Stimulated activated CD8-positive, alpha-beta memory T cell treated with anti-CD3 and anti-CD28 coated beads, Interleukin-7, amount 100 ng/mL, for 4 hours (primary cell): ENCODE measurements around the gene IRGC.
"Not testable (repeated sequence)": the region's sequence is repeated elsewhere in the genome, so short reads cannot be mapped to it uniquely, and the experiment has no call there.

Source experiments
- DNase-seq, 2 donors: peaks; one replicate each; pipeline ENCODE4 v3.0.0-alpha.2; 2020; ENCODE audit warnings: low read depth in 2 of 2

Gene IRGC, protein sequence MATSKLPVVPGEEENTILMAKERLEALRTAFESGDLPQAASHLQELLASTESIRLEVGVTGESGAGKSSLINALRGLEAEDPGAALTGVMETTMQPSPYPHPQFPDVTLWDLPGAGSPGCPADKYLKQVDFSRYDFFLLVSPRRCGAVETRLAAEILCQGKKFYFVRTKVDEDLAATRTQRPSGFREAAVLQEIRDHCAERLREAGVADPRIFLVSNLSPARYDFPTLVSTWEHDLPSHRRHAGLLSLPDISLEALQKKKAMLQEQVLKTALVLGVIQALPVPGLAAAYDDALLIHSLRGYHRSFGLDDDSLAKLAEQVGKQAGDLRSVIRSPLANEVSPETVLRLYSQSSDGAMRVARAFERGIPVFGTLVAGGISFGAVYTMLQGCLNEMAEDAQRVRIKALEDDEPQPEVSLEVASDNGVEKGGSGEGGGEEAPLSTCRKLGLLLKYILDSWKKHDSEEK

DNA sequence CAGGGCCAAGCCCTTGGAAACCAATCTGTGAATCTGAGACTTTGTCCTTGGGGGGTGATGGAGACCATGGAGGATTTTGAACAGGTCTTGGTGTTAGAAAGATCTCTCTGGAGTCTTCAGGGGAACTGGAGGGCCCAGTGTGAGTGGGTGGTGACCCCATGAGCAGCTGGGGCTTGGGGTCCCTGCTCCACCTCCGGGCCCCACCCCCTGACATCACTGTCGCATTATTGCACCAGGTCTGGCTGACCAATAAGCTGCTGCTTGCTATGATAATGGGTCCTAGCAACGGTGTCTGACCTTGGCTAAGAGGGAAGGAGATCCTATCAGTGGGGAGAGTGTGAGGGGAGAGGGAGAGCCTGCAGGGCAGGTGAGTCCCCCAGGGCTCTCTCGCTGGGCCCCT is at the start of gene IRGC:
Gene IRGC, plus strand, starts transcription at position 301 of the 400 bp plus-strand sequence. CDS start 2,483 bp downstream, outside the sequence.
- DNase-seq, result no peak

DNA sequence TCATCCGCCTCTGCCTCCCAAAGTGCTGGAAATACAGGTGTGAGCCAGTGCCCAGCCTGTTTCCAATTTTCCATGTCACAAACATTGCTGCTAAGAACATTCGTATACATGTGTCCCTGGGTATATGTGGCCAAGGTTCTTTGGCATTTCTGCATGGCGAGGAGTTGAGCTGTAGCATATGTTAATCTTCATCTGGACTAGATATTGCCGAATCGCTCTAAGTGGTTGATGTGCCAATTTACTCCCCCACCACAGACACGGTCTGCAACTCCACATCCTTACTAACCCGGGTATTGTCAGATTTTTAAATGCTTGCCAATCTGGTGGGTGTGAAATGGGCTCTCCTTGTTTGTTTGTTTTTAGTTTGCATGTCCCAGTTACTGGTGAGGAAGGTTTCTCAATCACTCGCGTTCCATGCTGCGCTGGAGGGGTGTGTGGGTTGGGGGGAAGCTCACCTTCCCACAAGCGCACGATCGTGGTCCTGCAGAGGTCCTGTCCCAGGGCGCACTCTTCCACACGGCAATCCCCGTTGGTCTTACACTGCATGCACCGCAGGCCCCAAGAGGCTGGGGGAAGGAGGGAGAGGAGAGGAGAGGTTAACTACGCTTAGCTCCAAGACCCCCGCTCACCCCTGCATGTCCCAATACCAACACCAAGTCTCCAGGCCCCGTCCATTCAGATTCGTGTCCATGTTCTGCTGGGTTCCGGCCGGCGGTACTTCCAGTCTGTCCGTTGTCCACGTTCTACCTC is 48.6 kb upstream of the IRGC start:
- no peak for DNase-seq

DNA sequence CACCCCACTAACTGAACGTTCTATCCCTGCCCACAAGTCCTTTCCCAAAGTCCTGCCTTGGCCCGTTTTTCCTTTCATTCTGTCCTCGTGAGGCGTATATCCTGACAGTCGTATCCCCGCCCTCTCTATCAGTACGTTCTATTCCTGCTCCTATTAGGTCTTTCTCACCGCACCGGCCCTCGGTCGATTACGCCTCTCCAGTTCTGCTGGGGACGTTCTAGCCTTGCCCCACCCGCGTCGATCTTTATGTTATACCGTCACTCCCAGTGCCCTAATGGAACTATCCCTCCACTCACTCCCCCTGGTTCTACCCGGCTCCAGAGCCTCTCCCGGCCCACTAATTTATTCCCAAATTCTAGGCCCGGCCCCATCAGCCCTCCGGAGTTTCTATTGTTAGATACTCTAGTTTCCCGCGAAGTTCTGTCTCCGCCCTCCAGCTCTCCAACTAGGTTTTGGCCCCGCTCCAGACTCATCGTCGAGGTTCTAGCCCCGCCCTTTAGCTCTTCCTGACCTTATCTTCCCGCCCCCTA is 47.9 kb upstream of the IRGC start:
- DNase-seq, result no peak

DNA sequence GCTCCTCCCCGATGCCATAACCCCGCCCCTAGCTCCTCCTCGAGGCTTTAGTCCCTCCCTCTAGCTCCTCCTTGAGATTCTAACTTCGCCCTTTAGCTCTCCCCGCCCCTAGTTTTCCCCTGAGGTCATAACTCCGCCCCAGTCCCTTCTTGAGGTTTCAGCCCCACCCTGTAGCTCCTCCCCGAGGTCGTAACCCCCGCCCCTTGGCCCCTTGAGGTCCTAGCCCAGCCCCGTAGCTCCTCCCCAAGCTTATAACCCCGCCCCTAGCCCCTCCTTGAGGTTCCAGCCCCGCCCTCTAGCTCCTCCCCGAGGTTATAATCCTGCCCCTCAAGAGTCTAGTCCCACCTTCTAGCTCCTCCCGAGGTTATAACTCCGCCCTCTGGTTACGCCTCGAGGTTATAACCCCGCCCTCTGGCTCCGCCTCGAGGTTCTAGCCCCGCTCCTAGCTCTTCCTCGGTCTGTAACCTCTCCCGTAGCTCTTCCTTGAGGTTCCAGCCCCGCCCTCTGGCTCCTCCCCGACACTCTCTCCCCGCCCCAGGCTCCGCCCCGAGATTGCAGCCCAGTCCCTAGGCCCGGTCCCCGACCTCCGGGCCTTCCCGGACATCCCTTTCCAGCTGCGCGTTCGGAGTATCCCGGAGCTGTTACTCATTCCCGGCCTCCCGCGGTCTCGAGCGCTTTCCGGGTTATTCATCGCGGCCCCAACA is 47.3 kb upstream of the IRGC start:
- DNase-seq, result peak; percentile 81 to 93

DNA sequence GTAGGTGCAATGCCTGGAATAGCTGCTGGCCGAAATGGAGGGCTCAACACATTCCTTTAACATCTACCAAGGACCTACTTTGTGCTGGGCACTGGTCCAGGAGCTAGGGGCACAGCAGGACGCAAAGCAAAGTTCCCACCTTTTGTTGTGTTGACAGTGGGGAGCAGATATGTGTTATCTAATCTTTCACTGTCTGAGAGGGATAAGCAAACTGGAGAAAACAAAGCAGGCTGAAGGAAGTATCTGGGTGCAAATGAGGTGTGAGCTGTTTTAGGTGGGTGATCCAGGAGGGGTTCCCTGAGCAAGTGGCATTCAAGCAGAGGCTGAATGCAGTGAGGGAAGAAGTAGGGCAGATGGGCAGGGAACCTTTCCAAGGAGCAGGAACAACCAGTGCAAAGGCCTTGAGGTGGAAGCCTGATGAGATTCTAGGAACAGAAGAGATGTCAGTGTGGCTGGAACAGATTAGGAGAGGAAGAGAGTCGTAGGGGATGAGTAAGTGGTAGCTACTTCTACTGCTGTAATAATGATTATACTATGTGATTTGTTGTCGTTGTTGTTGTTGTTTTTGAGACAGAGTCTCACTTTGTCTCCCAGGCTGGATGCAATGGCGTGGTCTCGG is 43.7 kb upstream of the IRGC start:
- DNase-seq, result no peak

DNA sequence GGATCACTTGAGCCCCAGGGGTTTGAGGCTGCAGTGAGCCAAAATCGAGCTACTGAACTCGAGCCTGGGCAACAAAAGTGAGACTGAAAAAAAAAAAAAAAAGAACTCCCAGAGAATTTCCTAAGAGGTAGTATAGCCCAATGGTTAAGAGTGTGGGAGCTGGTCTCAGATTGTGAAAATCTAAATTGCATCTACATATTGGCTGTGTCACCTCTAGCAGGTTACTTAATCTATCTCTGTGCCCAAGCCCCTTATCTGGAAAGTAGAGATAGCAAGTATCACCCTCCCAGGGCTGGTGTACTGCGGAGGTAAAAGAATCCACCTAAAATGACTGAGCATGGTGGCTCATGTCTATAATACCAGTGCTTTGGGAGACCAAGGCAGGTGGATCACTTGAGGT is 42.2 kb upstream of the IRGC start:
- no peak for DNase-seq

DNA sequence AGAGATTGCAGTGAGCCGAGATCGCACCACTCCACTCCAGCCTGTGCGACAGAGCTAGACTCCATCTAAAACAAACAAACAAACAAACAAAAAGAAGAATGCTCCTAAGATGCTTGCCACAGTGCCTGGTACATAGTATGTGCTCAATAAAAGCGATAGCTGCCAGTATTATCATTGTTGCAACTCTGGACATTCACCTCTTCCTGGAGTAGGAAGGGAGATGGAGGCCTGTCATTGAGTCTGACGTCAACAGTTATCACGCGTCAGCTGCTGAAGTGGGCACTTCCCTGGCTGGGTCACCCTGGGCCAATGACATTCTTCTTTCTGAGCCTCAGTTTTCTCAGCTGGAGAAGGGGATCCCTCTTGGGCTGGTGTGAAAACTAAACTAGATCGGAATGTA is 41.7 kb upstream of the IRGC start:
- no peak for DNase-seq

DNA sequence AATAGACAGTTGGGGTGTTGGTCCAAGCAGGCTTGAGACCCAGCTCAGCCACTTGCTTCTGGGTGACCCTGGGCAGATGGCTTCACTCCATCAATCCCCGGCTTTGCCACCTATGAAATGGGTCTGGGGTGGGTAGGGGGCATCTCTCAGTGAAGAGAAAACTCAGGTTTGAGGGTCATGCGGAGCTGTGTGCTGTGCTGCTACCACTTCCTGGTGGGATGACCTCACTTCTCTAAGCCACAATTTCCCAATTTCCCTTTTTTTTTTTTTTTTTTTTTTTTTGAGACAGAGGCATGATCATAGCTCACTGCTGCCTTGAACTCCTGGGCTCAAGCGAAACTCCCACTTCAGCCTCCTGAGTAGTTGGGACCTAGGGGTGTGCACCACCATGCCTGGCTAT is 41.3 kb upstream of the IRGC start:
- DNase-seq, result no peak

DNA sequence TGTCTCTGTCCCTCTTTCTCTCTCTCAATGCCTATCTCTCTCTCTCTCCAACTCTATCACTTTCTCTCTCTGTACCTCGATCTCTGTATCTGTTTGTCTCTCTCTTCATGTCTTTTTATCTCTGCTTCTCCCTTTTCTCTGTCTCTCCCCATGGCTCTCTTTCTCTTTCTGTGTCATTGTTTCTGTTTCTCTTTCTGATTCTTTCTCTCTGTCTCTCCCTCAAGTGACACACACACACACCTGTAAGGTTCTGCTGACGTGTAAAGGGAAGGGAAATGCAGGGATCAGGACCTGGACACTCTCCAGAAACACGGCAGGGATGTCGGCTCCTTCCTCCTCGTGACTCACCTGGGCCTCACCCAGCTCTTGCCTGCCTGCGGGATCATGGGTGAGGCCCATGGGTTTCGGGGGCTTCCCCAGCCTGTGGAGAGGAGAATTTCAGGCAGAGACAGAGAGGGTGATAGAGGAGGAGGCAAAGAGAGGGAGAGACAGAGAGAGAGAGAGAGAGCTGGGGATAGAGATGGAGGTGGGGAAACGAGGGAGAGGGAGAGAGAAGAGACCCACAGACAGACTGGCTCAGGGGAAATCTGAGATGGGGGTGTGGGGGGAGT is 40.5 kb upstream of the IRGC start:
- no peak for DNase-seq

DNA sequence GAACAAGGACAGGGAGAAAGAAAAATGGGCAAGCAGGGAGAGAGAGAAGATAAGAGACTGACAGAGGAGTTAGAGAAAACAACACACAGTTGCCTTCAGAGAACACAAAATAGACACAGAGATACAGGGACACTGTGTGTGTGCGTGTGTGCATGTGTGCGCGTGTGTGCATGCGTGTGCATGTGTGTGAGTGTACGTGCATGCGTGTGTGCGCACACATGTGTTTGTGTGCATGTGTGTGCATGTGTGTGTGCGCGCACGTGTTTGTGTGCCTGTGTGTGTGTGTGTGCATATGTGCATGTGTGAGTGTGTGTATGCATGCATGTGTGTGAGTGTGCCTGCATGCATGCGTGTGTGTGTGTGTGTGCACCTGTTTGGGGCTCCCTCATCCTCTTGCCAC is 40.0 kb upstream of the IRGC start:
- no peak for DNase-seq

DNA sequence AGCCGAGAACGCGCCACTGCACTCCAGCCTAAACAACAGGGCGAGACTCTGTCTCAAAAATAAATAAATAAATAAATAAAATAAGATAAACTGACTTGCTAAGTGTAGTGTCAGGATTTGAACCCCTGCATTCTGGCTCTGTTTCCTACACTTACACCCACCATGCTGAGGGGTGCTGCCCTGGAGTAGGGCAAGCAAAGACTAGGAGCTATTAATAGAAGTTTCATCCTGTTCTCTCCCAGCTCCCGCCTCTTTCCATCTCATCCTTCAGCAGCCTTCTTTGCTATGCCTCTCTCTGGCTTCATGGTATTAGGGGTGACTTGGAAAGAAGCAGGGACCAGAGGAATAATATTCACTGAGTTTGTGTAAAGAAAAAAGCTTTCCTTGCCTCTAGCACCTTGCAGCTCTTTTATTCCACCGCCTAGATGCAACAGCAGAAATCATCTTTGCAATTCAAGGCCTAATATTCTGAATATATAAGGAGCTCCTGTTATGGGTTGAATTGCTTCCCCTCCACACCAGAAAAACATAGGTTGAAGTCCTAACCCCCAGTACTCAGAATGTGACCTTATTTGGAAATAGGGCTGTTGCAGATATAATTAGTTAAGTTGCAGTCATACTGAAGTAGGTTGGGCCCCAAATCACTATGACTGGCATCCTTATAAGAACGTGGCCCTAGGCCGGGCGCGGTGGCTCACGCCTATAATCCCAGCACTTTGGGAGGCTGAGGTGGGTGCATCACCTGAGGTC is 37.2 kb upstream of the IRGC start:
- DNase-seq, result no peak

DNA sequence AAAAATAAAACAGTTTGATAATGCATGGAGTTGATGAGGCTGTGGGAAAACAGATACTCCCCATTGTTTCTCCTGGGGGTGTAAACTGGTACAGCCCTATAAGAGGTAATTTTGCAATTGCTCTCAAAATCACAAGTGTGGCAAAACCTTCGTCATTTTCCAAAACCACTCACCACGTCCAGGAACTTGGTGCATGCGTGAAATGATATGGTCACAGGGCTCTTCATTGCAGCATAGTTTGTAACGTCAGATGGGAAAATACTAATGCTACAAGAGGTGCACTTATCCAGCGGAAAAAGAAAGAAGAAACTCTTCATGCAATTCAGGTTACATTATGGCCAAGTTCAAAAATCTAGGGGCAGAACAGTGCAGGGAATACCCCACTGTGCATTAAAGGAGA is 34.1 kb upstream of the IRGC start:
- no peak for DNase-seq

DNA sequence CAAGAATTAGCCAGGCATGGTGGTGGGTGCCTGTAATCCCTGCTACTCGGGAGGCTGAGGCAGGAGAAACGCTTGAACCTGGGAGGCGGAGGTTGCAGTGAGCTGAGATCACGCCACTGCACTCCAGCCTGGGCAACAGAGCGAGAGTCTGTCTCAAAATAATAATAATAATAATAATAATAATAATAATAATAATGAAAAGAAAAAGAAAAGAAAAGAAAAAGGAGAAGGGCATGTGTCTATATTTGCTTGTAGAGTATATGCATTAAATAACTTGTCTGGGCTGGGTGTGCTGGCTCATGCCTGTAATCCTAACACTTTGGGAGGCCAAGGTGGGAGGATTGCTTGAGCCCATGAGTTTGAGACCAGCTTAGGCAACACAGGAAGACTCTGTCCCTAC is 33.6 kb upstream of the IRGC start:
- DNase-seq, result not testable (repeated sequence)

DNA sequence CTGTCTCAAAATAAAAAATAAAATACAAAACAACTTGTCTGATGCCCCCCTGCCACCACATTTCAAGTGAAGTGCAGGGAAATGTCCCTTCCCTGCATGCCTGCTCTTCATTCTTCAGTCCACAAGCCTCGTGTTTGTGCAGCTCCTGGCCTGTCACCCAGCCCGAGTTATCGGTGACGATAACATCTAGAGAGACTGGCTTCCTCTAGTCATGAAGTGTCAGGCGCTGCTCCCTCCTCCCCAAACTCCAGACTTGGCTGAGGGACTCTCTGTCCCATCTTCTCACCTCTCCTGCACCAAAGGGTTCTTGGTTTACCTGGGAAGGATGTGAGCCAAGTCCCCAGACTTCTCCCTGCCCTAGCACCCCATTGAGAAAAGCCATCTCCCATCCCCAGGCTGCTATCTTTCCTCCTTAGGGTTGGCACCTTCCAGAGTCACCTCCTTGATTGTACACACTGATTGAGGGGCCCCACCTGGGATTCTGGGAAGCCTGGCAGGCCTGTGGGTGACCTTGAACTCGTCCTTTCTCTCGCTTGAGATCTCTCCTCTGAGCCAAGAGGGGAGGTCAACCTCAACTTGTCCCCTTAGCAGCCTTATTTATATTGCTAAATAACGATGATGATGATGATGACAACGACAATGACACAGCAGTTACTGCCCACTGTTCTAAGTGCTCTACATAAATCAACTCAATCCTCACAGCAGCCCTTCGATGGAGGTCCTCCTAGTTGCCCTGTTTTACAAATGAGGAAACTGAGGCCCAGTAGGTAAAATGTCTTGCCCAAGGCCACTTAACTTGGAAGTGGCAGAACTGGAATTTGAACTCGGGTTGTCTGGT is 32.8 kb upstream of the IRGC start:
- DNase-seq, result no peak

DNA sequence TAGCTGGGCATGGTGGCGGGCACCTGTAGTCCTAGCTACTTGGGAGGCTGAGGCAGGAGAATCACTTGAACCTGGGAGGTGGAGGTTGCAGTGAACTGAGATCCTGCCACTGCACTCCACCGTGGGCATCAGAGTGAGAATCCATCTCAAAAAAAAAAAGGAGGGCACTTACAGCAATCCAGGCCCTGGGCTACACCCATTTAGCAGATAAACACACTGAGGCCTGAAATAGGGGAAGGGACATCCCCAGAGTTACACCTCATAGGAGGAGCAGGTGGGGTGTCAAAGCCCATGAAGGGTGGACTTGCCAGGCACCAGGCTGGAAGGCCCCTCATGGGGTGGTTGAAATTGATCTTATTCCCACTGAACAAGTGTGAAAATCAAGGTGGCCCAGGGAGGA is 32.0 kb upstream of the IRGC start:
- DNase-seq, result no peak

DNA sequence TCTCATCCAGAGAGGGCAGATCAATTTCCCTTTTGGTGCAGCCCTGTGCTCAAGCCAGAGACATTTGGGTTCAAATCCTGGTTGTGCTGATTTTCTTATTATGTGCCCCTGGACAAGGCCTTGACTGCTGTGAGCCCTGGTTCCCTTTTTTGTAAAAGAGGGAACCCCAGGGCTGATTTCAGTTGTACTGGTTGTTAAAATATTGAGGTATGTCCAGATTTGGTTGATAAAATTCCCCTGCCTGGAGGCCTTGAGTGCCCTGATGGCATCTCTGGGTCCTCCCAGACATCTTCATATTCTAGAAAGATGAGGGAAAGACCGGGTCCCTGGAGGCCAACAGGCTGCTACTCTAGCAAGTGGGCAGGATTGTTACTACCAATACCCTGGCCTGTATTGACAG is 31.6 kb upstream of the IRGC start:
- no peak for DNase-seq

DNA sequence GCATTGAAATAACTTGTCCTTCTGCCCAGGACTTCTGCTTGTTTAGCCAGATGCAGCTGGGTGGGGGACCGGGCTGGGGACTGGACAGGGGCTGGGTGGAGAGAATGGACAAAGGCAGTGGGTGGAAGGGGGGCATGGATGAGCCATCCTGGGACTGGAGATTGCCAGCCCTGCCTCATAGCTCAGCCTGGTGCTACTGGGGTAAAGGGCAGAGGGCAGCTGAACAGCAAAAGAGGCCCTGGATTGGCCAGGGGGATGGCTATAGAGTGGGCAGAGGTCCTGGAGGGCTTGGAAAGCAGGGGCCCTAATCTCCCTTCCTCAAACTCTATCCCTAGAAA is 28.2 kb upstream of the IRGC start:
- no peak for DNase-seq

DNA sequence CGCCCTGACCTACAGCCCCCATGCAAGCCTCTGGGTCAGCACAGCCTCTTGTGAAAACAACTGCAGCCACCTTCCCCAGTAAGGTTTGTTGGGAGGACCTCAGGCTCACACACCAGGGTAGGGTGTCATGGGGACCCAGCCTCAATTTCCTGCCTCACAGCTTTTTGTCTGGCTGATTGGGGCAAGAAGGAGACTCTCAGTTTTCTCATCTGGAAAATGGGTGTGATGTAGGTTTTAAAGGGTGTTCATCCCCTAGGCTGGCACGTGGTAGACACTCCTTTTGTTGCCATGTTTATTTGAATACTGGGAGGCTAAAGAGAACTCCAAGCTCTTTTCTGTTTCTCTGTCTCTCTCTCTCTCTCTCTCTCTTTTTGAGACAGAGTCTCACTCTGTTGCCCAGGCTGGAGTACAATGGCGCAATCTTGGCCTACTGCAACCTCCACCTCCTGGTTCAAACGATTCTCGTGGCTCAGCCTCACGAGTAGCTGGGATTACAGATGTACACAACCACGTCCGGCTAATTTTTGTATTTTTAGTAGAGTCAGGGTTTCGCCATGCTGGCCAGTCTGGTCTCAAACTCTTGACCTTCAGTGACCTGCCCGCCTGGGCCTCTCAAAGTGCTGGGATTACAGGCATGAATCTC is 27.7 kb upstream of the IRGC start:
- no peak for DNase-seq

DNA sequence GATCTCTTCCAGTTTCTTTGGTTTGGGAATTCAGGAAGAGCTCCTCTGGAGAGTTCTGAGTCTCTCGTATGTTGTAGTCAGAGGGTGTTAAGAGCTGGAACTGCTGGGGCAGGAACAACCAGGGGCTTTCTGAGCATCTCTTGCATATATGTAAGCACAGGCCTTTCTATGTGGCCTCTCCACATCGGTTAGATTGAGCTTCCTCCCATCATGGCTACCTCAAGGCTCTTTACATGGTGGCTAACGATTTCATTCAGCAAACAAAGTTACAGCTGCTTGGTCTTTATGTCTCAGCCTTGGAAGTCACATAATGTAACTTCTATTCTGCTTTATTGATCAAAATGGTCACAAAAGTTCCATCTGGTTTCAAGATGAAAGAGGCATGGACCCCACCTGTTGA is 25.4 kb upstream of the IRGC start:
- DNase-seq, result no peak
